ENCODE measurements around the gene SCO2. TPM values are rescaled to one million over a fixed set of nuclear protein-coding genes. Genes with fewer than 3 reads are reported as not detected.

SCO2 gene
- total and polyA plus RNA-seq, 4 donors, result 0.40 to 7.3 (median 3.9) TPM

DNA sequence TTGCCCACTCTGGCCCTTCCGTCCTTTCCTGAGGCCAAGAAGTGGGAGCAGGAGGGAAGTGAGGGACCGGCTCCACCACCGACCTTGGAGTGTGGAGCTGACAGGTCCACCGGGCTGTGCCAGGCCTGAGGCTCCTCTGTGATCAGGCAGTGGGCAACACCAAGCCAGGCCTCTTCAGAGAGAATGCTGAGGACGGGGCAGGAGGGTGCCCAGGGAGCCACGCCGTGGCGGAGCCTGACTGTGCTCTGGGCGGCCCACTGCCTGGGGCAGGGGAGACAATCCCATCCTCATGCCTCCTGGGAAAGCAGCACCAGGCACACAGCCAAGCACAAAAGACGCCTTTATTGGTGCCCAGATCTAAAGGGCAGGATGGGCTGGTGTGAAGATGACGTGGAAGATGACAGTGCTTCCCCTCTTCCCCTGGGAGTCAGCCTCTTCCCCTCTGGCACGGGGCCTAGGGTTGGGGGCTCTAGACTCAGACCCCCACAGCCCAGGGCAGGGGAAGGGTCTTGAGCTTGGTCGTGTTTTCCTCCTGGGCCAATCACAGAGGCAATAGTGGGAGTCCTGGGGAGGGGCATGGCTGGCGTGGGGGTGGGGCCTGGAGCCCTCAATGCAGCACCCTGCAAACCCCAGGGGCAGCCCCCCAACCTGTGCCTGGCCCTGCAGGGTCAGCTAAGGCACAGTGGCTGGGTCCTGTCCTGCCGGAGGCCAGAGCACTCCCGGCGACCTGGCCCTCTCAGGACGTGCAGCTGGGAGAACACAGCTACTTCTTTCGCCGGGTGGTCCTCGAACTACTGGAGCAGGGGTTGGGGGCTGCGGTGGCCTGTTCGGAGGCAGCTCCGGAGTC, 22.5 kb downstream of the SCO2 start:
- peak overlapping the region; percentile 36 for H3K27ac ChIP-seq (ENCODE audit: low read depth, low read length)
- WGBS (ENCODE audit: insufficient coverage), result 82% methylated on average over 22 of the region's 24 CpGs
- H3K4me3 ChIP-seq (ENCODE audit: low read depth, low read length), result no peak overlapping the region
- no peaks in the 10 kb centered on the region for H3K27me3 ChIP-seq (ENCODE audit: control insufficient read depth, insufficient read depth, low read length)
- DNase-seq (ENCODE audit: low read depth in 4 of 6, low spot score in 6 of 6), result peak in 1 of 6 donors; percentile 38
- H3K9me3 ChIP-seq (ENCODE audit: control insufficient read depth, insufficient read depth, low read length), result no peaks in the 10 kb centered on the region
- H3K36me3 ChIP-seq (ENCODE audit: control insufficient read depth, insufficient read depth, low read length), result peaks cover 51% of the 10 kb centered on the region
- peaks cover 26% of the 10 kb centered on the region for H3K4me1 ChIP-seq (ENCODE audit: control insufficient read depth, insufficient read depth, low read length)

DNA sequence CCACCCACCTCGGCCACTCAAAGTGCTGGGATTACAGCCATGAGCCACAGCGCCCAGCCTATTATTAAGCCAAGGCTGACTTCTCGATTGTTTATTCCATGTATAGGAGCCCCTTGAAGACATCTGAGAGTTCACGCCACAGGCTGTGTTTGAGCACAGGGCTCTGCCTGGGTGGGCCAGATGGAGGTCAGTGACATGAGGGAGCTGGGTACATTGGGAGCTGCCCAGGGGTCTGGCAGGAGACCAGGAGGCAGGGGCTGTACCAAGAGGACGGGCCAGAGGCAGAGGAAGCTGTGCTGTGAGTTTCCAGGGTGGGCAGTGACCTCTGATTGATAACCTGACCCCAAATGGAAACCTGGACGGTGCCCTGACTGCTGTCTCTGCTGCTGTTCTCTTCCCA, 23.3 kb downstream of the SCO2 start:
- DNase-seq (ENCODE audit: low read depth in 4 of 6, low spot score in 6 of 6), result no peak
- no peaks in the 10 kb centered on the region for H3K27me3 ChIP-seq (ENCODE audit: control insufficient read depth, insufficient read depth, low read length)
- H3K9me3 ChIP-seq (ENCODE audit: control insufficient read depth, insufficient read depth, low read length), result no peaks in the 10 kb centered on the region
- 87% methylated on average over 6 of the region's 6 CpGs for WGBS (ENCODE audit: insufficient coverage)
- H3K27ac ChIP-seq (ENCODE audit: low read depth, low read length), result no peak overlapping the region
- H3K4me3 ChIP-seq (ENCODE audit: low read depth, low read length), result no peak overlapping the region
- H3K4me1 ChIP-seq (ENCODE audit: control insufficient read depth, insufficient read depth, low read length), result peaks cover 24% of the 10 kb centered on the region
- H3K36me3 ChIP-seq (ENCODE audit: control insufficient read depth, insufficient read depth, low read length), result peaks cover 51% of the 10 kb centered on the region

DNA sequence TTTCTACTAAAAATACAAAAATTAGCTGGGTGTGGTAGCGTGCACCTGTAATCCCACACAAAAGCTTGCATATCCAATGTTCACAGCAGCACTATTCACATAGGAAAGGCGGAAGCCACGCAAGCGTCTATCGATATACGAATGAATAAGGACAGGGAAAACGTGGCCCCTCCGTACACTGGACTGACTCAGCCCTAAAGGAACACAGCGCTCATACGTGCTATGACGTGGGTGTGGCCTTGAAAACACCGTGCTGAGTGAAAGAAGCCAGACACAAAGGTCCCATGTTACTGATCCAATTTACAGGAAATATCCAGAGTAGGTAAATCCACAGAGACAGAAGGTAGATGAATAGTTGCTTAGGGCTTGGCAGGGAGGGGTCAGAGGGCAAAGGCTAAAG, 24.9 kb downstream of the SCO2 start:
- Histone ChIP-seq H3K36me3 (ENCODE audit: control insufficient read depth, insufficient read depth, low read length) (peaks cover 38% of the 10 kb centered on the region), H3K4me3 (ENCODE audit: low read depth, low read length) (no peak overlapping the region), H3K27ac (ENCODE audit: low read depth, low read length) (no peak overlapping the region), H3K27me3 (ENCODE audit: control insufficient read depth, insufficient read depth, low read length) (no peaks in the 10 kb centered on the region), H3K9me3 (ENCODE audit: control insufficient read depth, insufficient read depth, low read length) (no peaks in the 10 kb centered on the region), H3K4me1 (ENCODE audit: control insufficient read depth, insufficient read depth, low read length) (peaks cover 11% of the 10 kb centered on the region)
- DNase-seq (ENCODE audit: low read depth in 4 of 6, low spot score in 6 of 6), result no peak
- 88% methylated on average over 9 of the region's 12 CpGs for WGBS (ENCODE audit: insufficient coverage)

DNA sequence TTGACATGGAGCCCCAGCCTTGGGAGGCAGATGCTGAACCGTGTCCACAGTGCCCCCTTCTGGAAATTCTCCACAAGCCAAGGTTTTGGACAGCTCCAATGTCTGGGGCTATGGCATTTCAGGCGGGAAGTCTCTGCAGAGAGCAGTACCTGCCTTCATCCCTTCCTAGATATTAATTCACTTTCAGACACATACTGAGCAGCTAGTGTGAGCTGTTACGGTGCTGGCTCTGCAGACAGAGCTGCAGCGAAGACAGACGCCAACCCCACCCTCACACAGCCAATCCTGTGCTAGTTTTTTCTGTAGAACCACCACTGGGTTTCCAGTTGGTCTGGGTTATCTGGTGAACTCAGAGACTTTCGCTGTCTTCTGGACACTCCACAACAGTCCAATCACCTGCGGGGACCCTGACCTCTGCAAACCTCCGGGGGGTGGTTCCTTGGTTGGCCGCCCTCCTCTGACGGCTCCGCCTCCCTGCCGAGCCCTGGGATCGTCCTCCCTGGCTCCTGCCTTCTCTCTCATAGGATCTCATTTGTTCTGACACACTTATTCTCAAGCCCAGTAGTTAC, 27.0 kb downstream of the SCO2 start:
- no peak overlapping the region for H3K4me3 ChIP-seq (ENCODE audit: low read depth, low read length)
- 13% methylated on average over 11 of the region's 13 CpGs for whole genome bisulfite sequencing (ENCODE audit: insufficient coverage)

DNA sequence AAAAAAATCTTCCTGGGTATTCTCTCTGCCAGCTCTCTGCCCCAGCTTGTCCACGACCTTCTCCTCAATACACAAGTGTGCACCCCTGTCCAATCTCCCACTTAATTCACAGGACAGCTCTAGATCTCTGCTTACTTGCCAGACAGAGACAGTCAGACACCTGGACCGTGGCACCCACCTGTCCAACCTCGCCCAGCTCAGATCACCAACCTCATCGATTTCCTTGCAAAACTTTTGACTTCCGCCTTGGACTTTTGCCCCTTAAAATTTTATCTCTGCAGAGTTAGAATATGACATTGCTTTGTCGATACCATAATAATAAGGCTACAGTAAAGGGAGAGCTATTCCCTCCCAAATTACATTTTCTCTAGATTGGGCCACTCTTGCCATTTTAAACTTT, 28.3 kb downstream of the SCO2 start:
- Histone ChIP-seq H3K4me3 (ENCODE audit: low read depth, low read length) (no peak overlapping the region), H3K36me3 (ENCODE audit: control insufficient read depth, insufficient read depth, low read length) (peaks cover 5% of the 10 kb centered on the region), H3K27ac (ENCODE audit: low read depth, low read length) (no peak overlapping the region), H3K4me1 (ENCODE audit: control insufficient read depth, insufficient read depth, low read length) (peaks cover under 1% of the 10 kb centered on the region), H3K27me3 (ENCODE audit: control insufficient read depth, insufficient read depth, low read length) (no peaks in the 10 kb centered on the region), H3K9me3 (ENCODE audit: control insufficient read depth, insufficient read depth, low read length) (no peaks in the 10 kb centered on the region)
- 68% methylated on average over 2 of the region's 6 CpGs for WGBS (ENCODE audit: insufficient coverage)
- no peak for DNase-seq (ENCODE audit: low read depth in 4 of 6, low spot score in 6 of 6)

More for the DNA sequence above, 27.0 kb downstream of the SCO2 start:
- H3K9me3 ChIP-seq (ENCODE audit: control insufficient read depth, insufficient read depth, low read length), result no peaks in the 10 kb centered on the region
- H3K4me1 ChIP-seq (ENCODE audit: control insufficient read depth, insufficient read depth, low read length), result peaks cover 11% of the 10 kb centered on the region
- H3K27me3 ChIP-seq (ENCODE audit: control insufficient read depth, insufficient read depth, low read length), result no peaks in the 10 kb centered on the region
- H3K27ac ChIP-seq (ENCODE audit: low read depth, low read length), result no peak overlapping the region
- DNase-seq (ENCODE audit: low read depth in 4 of 6, low spot score in 6 of 6), result peak in 2 of 6 donors; percentile 53 to 61
- peaks cover 18% of the 10 kb centered on the region for H3K36me3 ChIP-seq (ENCODE audit: control insufficient read depth, insufficient read depth, low read length)

DNA sequence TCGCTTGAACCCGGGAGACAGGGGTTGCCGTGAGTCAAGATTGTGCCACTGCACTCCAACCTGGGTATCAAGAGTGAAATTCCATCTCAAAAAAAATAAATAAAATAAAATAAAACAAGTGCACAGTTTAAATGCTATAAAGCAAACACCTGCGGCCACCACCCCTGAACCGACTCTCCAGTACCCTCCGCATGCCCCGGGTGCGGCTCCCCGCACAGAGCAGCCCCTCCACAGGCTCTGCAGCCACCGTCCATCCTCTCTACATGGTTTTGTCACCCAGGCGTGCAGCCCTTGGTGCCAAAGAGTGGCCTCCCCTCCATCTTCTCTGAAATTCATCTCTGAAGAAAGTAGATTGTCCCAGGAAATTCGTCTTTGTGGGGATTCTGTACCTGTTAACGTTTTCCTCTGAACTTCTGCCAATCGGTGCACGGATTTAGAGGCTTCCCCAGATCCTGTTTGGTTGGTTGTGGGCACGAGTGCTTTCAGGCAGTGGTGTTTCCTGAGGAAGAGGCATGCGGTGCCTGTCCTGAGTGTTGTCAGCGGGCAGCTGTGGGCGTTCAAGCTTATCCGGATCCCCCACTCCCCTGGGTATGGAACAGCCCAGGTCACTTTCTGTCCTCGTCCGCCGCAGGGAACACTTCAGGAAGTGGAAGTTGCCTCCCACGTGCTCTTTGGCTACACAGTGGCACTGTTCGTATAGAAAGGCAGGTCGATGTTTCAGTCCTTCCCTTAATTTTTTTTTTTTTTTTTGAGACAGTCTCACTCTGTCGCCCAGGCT, 34.7 kb downstream of the SCO2 start:
- no peaks in the 10 kb centered on the region for H3K4me1 ChIP-seq (ENCODE audit: control insufficient read depth, insufficient read depth, low read length)
- DNase-seq (ENCODE audit: low read depth in 4 of 6, low spot score in 6 of 6), result no peak
- 83% methylated on average over 24 of the region's 27 CpGs for WGBS (ENCODE audit: insufficient coverage)
- H3K36me3 ChIP-seq (ENCODE audit: control insufficient read depth, insufficient read depth, low read length), result no peaks in the 10 kb centered on the region
- no peaks in the 10 kb centered on the region for H3K9me3 ChIP-seq (ENCODE audit: control insufficient read depth, insufficient read depth, low read length)
- no peaks in the 10 kb centered on the region for H3K27me3 ChIP-seq (ENCODE audit: control insufficient read depth, insufficient read depth, low read length)
- no peak overlapping the region for H3K27ac ChIP-seq (ENCODE audit: low read depth, low read length)
- no peak overlapping the region for H3K4me3 ChIP-seq (ENCODE audit: low read depth, low read length)

DNA sequence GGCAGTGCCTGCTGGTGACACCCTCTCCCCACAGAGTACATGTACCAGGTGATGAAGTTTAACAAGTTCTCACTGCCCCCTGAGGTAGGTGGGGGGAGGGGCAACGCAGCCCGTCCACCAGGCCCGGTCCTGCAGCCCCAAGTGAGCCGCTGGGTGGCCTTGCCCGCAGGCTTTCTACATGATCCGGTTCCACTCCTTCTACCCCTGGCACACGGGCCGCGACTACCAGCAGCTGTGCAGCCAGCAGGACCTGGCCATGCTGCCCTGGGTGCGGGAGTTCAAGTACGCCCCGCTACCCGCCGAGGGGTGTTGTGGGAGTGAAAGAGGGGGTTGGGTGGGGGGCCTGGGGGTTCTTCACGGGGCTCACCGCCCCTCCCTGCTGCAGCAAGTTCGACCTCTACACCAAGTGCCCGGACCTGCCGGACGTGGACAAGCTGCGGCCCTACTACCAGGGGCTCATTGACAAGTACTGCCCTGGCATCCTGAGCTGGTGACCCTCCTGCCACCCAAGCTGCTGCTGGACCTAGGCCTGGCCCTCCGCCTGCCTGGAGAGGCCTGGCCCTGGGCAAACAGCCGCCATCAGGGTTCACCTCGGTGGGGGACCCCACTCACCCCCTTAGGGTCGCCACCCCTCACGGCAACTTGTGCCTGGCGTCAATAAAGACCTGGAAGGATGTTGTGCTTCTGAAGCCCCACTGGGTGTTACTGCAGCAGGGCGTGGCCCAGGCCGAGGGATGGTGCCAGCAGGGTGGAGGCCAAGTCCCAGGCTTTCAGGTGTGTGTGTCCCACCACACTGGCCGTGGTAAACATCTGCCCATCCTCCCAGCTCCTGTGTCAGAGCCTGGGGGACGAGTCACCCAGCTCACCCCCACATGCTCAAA, 35.8 kb downstream of the SCO2 start:
- DNase-seq (ENCODE audit: low read depth in 4 of 6, low spot score in 6 of 6), result no peak
- 82% methylated on average over 20 of the region's 31 CpGs for WGBS (ENCODE audit: insufficient coverage)
- no peak overlapping the region for H3K27ac ChIP-seq (ENCODE audit: low read depth, low read length)
- no peaks in the 10 kb centered on the region for H3K9me3 ChIP-seq (ENCODE audit: control insufficient read depth, insufficient read depth, low read length)
- H3K4me3 ChIP-seq (ENCODE audit: low read depth, low read length), result no peak overlapping the region
- H3K36me3 ChIP-seq (ENCODE audit: control insufficient read depth, insufficient read depth, low read length), result no peaks in the 10 kb centered on the region
- H3K27me3 ChIP-seq (ENCODE audit: control insufficient read depth, insufficient read depth, low read length), result no peaks in the 10 kb centered on the region
- H3K4me1 ChIP-seq (ENCODE audit: control insufficient read depth, insufficient read depth, low read length), result no peaks in the 10 kb centered on the region

DNA sequence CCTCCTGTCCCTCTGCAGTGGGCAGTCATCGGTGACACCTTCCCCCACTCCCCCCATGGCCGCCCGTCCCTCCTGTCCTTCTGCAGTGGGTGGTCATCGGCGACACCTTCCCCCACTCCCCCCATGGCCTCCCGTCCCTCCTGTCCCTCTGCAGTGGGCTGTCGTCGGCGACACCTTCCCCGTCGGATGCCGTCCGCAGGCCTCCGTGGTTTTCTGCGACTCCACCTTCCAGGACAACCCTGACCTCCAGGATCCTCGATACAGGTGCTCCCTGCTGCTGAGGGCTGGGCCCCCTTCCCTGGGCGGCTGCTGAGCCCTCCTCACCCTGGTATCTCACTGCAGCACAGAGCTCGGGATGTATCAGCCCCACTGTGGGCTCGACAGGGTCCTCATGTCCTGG, 36.5 kb downstream of the SCO2 start:
- Histone ChIP-seq H3K36me3 (ENCODE audit: control insufficient read depth, insufficient read depth, low read length) (no peaks in the 10 kb centered on the region), H3K4me1 (ENCODE audit: control insufficient read depth, insufficient read depth, low read length) (no peaks in the 10 kb centered on the region), H3K27me3 (ENCODE audit: control insufficient read depth, insufficient read depth, low read length) (no peaks in the 10 kb centered on the region), H3K27ac (ENCODE audit: low read depth, low read length) (no peak overlapping the region), H3K4me3 (ENCODE audit: low read depth, low read length) (no peak overlapping the region), H3K9me3 (ENCODE audit: control insufficient read depth, insufficient read depth, low read length) (no peaks in the 10 kb centered on the region)
- 78% methylated on average over 19 of the region's 19 CpGs for WGBS (ENCODE audit: insufficient coverage)
- no peak for DNase-seq (ENCODE audit: low read depth in 4 of 6, low spot score in 6 of 6)
